Thyroid gland (tissue), 4 donors: ENCODE measurements around the gene TRIM14. TPM values are rescaled to one million over a fixed set of nuclear protein-coding genes. Genes with fewer than 3 reads are reported as not detected.

Experiments
- DNase-seq, 2 donors: peaks; one replicate each; pipeline ENCODE4 v3.0.0-alpha.2; 2019
- H3K27ac ChIP-seq, 3 donors: fragments of 200-600 bp; sonication (generic); 1 replicate in 2 of 3; 2 replicates in 1 of 3; pipeline ENCODE4 v1.5.1; 2016 to 2019; ENCODE audit warnings: mild to moderate bottlenecking in 1 of 3, moderate library complexity in 1 of 3
- H3K27me3 ChIP-seq: fragments of 200-600 bp; sonication (generic); one replicate; pipeline ENCODE4 v1.5.1; 2019
- H3K36me3 ChIP-seq, 2 donors: fragments of 200-600 bp; sonication (generic); one replicate each; pipeline ENCODE4 v1.5.1; 2016 to 2019
- H3K4me1 ChIP-seq, 2 donors: fragments of 200-600 bp; sonication (generic); one replicate each; pipeline ENCODE4 v1.5.1; 2017 to 2019
- H3K4me3 ChIP-seq, 3 donors: fragments of 200-600 bp; sonication (generic); replicated peaks in 1 of 3; 1 replicate in 2 of 3; 2 replicates in 1 of 3; pipeline ENCODE4 v1.5.1; 2016; ENCODE audit warnings: mild to moderate bottlenecking in 1 of 3
- H3K9me3 ChIP-seq: fragments of 200-600 bp; sonication (generic); one replicate; pipeline ENCODE4 v1.5.1; 2017
- POLR2A ChIP-seq, 2 donors: fragments of 450-650 bp; IDR thresholded peaks; one replicate each; pipeline ENCODE4 v1.6.1; 2017; ENCODE audit warnings: antibody characterized with exemption in 2 of 2, mild to moderate bottlenecking in 2 of 2, moderate library complexity in 1 of 2
- WGBS, 2 donors: methylation state at CpG; one replicate each; pipeline ENCODE4 v1.1.5; 2017; 5-methylcytosine and 5-hydroxymethylcytosine counted together
- intact Hi-C: fragments of 100-400 bp; cut with DNase I; formaldehyde crosslinking; loops from one replicate; pipeline ENCODE4 v1.15.1; 2023
- total RNA-seq, 4 donors: library from RNA; depleted of rRNA; stranded (reverse); fragments of >200 nt; gene quantifications; one replicate each; pipeline ENCODE4 v1.2.3, GENCODE V29; 2016
- TF ChIP-seq, protein P1 (sequence below), 6 experiments: fragments of 200-600 bp in 3 of 6; fragments of 450-650 bp in 3 of 6; sonication (generic) in 3 of 6; IDR thresholded peaks; one replicate each; pipeline ENCODE4 v1.5.1; 2016 to 2019; ENCODE audit warnings: antibody characterized with exemption in 6 of 6, mild to moderate bottlenecking in 2 of 6, inconsistent platforms in 1 of 6, moderate library complexity in 1 of 6

TRIM14 gene
- total RNA-seq, 4 donors from 2014 or later: 3.9 to 8.1 (median 5.2) TPM

- DNase-seq: no peak
Observed at GRCh38 chr9:98135558-98135934, 16.5 kb upstream of the TRIM14 start.

GRCh38 chr9:98134702-98135557 lies 15.9 kb upstream of the TRIM14 start:
- TF ChIP-seq, protein P1, sequence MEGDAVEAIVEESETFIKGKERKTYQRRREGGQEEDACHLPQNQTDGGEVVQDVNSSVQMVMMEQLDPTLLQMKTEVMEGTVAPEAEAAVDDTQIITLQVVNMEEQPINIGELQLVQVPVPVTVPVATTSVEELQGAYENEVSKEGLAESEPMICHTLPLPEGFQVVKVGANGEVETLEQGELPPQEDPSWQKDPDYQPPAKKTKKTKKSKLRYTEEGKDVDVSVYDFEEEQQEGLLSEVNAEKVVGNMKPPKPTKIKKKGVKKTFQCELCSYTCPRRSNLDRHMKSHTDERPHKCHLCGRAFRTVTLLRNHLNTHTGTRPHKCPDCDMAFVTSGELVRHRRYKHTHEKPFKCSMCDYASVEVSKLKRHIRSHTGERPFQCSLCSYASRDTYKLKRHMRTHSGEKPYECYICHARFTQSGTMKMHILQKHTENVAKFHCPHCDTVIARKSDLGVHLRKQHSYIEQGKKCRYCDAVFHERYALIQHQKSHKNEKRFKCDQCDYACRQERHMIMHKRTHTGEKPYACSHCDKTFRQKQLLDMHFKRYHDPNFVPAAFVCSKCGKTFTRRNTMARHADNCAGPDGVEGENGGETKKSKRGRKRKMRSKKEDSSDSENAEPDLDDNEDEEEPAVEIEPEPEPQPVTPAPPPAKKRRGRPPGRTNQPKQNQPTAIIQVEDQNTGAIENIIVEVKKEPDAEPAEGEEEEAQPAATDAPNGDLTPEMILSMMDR (IDR thresholded peaks at IDR 0.05): no peak
- no peaks in the 10 kb centered on the region for H3K27me3 ChIP-seq
- H3K4me1 ChIP-seq: no peaks in the 10 kb centered on the region
- no peak overlapping the region for H3K4me3 ChIP-seq
- no peaks in the 10 kb centered on the region for H3K36me3 ChIP-seq
- no peak overlapping the region for H3K27ac ChIP-seq
- 90 to 94% methylated on average over 6 to 12 of the region's 12 CpGs for WGBS, 2 donors
- intact Hi-C loops: no loop called here
- H3K9me3 ChIP-seq: no peaks in the 10 kb centered on the region
- no peak for DNase-seq

More at GRCh38 chr9:98135558-98135934, 16.5 kb upstream of the TRIM14 start:
- Histone ChIP-seq H3K9me3 (no peaks in the 10 kb centered on the region), H3K27me3 (no peaks in the 10 kb centered on the region), H3K4me1 (no peaks in the 10 kb centered on the region), H3K36me3 (no peaks in the 10 kb centered on the region), H3K27ac (no peak overlapping the region), H3K4me3 (no peak overlapping the region)
- no peak for TF ChIP-seq POLR2A (IDR thresholded peaks at IDR 0.05)
- TF ChIP-seq, protein P1 (IDR thresholded peaks at IDR 0.05): no peak
- intact Hi-C loops: no loop called here
- 93% methylated on average over 4 of the region's 4 CpGs for WGBS, 2 donors

DNA sequence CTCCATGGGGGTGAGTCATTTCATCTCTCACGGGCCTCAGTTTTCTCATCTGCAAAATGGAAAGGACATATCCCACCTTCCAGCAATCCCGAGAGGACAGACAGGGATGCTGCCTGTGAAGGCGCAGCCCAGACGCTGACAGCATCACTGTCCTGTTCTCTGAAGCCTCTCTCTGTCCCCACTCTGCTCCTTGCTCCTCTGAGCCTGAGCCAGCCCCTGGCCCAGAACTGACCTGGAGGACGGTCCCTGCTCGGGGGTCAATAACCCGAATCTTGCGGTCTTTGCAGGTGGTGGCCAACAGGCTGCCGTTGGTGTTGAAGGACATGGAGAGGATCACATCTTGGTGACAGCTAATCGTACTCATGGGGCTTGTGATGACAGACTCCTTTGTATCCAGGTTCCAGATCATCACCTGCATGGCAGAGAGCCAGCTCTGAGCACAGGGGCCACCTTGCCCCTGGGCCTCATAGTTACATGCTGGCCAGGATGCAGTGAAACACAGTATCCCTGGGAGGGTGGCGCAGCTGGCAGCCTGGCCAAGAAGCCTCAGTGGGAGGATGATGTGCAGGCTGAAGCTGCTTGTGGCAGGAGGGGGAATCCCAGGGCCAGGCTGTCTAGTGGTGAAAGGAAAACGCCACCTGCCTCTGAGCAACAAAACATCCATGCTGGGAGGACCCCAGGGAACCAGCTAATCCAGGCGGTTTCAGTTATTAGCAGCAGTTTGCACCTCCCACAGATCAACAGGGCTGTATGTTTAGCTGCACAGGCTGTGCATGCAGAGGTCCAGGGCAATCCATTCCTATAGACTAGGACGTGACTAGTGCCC lies 14.0 kb upstream of the TRIM14 start:
- no peaks in the 10 kb centered on the region for H3K27me3 ChIP-seq
- no peak overlapping the region for H3K27ac ChIP-seq
- no peaks in the 10 kb centered on the region for H3K4me1 ChIP-seq
- no peak overlapping the region for H3K4me3 ChIP-seq
- DNase-seq: no peak
- H3K36me3 ChIP-seq: no peaks in the 10 kb centered on the region
- H3K9me3 ChIP-seq: no peaks in the 10 kb centered on the region
- WGBS, 2 donors: 73 to 85% methylated on average over 13 of the region's 14 CpGs
- intact Hi-C loops: no loop called here
- TF ChIP-seq POLR2A (IDR thresholded peaks at IDR 0.05): no peak
- TF ChIP-seq, protein P1 (IDR thresholded peaks at IDR 0.05): no peak

GRCh38 chr9:98132158-98132557 lies 13.1 kb upstream of the TRIM14 start:
- DNase-seq: no peak
- no peaks in the 10 kb centered on the region for H3K4me1 ChIP-seq
- intact Hi-C loops: no loop called here
- no peaks in the 10 kb centered on the region for H3K36me3 ChIP-seq
- TF ChIP-seq, protein P1 (IDR thresholded peaks at IDR 0.05): no peak
- TF ChIP-seq POLR2A (IDR thresholded peaks at IDR 0.05): no peak
- no peak overlapping the region for H3K27ac ChIP-seq
- H3K4me3 ChIP-seq: no peak overlapping the region
- no peaks in the 10 kb centered on the region for H3K27me3 ChIP-seq
- H3K9me3 ChIP-seq: no peaks in the 10 kb centered on the region
- WGBS, 2 donors: 92 to 95% methylated on average over 3 to 9 of the region's 9 CpGs
